ENCODE measurements around the gene PDZRN4.
"Not testable (repeated sequence)": the region's sequence is repeated elsewhere in the genome, so short reads cannot be mapped to it uniquely, and the experiment has no call there.

The PDZRN4 gene

DNA sequence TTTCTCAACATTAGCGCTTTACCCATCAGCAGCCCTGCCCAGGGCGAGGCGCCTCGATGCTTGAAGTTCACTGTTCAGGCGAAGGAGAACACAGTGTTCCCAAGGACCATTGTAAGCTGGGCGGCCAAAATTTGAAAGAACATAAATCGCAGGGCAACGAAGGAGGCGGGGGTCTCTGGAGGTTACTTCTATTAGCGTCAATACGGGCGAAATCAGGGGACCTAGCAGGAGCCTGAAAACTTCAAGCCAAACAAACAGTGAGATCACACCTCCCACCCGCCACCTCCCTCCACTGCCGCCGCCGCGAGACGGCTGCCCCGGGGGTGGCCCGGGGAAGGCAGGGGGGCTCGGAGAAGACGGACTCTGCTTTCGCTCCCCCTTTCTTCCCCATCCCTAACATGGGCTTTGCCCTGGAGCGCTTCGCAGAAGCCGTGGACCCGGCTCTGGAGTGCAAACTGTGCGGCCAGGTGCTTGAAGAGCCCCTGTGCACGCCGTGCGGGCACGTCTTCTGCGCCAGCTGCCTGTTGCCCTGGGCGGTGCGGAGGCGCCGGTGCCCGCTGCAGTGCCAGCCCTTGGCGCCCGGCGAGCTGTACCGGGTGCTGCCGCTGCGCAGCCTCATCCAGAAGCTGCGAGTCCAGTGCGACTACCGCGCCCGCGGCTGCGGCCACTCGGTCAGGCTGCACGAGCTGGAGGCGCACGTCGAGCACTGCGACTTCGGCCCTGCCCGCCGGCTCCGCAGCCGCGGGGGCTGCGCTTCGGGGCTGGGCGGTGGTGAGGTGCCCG, at the start of gene PDZRN4:
Gene PDZRN4 (plus strand): TSS at position 263 of the 783 bp plus-strand sequence.
- DNase-seq: no peak

DNA sequence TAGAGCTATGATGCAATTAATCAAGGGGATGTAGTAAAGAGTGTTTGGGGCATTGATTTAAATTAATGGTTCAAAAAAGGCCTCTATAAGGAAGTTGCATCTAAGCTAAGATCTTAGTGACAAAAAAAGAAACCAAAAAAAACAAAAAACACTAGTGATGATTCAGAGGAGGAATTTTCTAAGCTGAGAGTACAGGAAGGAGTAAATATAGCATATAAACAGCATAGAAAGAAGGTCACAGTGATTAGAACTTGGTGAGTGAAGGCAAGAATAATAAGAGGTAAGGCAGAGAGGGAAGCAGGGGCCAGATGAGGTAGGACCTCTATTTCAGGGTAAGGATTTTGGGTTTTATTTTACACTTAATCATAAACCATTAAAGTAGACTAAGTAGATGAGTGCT, 48.0 kb upstream of the PDZRN4 start:
- DNase-seq: no peak

DNA sequence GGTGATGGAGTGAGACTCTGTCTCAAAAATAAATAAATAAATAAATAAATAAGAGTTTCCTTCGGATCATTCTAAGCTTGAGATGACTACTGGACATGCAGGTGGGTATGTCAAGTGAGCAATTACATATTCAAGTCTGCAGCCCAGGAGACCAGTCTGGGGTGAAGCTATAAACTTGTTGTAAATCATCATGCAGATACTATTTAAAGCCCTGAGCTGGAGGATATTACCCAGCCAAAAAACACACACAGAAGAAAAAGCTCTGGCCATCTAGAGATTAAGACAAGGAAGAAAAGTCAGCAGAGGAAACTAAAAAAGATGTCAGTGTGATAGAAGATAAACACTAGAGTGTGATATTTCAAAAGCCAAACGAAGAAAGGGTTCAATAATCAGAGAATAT, 47.0 kb upstream of the PDZRN4 start:
- DNase-seq: no peak

DNA sequence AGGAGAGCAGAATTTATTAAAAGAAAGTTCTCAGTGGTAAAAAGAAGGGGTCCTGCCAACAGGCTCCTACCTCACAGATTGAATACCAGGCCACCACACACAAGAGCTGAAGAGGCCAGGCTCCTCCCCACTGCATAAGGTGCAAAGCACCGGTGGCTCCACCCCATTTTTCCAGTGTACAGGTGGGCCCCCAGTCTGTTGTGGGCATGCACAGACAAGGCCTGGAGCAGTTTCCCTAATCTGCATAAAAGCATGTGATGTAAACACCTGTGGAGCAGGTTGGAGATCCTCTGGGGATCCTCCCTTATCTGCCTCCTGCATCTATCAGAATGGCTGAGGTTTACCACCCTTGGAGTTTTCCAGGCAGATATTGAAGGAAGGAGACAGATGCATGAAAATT, 45.7 kb upstream of the PDZRN4 start:
- no peak for DNase-seq

DNA sequence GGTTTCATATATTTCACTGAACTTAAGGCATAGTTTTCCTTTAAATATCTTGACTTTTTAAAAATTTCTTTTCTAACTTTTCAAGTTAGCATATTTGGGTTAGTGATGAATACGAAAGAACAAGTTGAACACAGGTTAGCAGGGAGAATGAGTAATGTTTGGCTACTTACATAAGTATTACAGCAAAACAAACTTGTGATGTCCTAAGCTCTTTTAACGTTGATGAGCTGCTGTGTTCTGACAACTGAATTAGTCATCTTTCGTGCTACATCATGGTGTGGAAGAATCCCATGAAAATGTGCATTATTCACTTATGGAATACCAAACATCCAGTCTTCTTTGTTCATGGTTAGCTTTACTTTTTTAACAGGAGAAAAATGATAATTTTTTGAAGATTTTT, 36.3 kb upstream of the PDZRN4 start:
- DNase-seq: no peak

DNA sequence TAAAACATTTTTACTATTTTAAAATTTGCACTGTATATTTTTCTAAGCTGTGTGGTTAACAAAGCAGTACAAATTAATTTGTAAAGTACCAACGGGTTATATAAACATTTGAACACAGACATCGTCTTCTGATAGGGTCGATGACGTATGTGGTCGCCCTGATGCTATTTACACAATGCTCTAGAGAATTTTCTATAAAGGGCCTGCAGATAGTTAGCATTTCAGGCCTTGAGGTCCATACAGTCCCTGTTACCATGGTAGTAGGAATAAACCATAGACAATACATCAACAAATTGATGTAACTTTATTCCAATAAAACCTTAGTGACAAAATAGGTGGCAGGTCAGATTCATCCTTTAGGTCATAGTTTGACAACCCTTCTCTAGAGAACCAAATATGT, 25.7 kb upstream of the PDZRN4 start:
- DNase-seq: no peak

DNA sequence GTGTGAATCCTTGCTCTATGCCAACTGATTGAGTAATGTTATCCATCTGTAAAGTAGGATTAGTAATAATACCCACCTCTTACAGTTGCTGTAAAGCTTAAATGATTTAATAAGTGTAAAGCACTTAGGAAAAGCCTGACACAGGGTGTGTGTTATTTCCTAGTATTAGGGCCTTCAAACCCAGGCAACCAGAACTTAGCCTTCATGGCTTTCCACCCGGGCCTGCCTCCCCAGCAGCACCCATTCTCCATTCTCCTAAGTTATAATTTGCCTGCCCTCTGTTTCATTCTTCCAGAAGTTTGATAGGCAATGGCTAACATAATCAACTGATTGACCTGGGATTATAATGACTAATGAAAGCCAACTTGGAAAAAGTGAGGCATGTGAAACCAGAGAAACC, 20.4 kb upstream of the PDZRN4 start:
- no peak for DNase-seq

DNA sequence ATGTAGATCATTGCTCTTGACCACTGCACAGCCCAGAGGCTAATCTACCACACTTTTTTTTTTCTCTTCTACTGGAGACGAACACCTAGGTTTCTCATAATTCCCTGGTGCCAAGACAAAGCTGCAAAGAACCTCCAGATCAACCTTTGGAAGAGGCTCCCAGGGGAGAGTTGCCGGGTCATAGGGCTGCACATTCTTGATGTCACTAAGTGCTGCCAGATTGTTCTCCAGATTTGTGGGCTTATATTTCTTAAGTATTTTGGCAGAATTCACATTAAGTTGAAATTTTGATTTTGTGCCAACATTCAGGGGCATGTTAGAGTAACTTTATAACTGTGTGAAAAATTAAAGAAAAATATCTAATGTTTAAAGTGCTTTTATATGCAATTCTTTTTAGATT, 13.5 kb upstream of the PDZRN4 start:
- DNase-seq: no peak

DNA sequence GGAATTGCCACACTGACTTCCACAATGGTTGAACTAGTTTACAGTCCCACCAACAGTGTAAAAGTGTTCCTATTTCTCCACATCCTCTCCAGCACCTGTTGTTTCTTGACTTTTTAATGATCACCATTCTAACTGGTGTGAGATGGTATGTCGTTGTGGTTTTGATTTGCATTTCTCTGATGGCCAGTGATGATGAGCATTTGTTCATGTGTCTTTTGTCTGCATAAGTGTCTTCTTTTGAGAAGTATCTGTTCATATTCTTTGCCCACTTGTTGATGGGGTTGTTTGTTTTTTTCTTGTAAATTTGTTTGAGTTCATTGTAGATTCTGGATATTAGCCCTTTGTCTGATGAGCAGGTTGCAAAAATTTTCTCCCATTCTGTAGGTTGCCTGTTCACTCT, 8.6 kb upstream of the PDZRN4 start:
- DNase-seq: not testable (repeated sequence)

DNA sequence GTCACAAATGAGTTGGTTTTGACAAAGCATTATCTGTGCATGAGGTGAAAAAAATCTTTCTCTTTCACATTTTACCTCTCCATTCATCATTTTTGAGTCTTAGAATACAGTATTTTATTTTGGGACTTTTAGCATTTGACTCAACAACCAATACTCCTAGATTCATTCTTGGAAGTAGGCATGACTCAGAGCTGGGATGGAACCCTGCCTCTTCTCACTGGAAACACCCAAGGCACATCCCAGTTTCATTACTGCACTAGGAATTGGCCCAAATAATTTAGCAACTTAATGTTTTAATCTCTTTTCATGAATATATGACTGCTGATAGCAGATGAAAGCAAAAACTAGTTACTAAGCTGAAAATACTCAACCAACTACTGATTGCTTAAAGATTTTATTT, 3.3 kb upstream of the PDZRN4 start:
- DNase-seq: no peak

DNA sequence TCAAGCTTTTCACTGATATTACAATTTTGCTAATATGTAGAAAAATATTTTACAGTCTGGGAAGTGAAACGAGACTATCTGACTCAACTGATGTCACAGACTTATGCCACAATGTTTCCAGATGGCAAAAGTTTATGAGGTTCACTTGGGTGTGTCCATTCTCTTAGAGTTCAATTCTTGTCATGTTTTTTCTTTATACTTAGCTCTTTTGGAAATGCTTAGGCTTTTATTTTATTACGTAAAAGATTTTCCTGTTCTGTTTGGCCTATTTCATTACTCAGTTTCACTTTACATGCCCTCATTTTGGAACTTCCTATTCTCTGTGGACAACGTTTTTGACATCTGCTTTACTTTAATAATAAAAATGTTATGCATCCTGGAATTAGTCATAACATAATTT, 2.1 kb upstream of the PDZRN4 start:
- no peak for DNase-seq

DNA sequence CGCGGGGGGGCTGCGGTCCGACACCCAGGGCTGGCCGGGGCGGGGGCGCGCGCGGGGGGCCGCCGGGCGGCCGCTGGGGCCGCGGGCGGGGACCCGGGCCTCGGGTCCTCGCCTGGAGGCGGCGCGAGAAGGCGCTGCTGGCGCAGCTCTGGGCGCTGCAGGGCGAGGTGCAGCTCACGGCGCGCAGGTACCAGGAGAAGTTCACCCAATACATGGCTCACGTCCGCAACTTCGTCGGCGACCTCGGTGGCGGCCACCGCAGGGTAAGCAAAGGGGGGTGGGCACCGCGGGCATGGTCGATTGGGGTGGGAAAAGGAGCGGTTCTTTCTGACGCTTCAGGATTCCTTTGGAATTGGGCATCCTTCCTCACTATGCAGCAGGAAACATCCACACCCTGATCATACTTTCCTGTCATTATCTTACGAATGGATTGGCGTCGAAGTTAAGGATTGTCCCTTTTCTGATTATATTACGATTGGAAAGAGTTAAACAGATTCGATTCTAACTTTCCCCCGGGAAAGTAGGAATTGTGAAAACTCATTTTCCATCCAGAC, 798 bp downstream of the PDZRN4 start:
- DNase-seq: no peak

DNA sequence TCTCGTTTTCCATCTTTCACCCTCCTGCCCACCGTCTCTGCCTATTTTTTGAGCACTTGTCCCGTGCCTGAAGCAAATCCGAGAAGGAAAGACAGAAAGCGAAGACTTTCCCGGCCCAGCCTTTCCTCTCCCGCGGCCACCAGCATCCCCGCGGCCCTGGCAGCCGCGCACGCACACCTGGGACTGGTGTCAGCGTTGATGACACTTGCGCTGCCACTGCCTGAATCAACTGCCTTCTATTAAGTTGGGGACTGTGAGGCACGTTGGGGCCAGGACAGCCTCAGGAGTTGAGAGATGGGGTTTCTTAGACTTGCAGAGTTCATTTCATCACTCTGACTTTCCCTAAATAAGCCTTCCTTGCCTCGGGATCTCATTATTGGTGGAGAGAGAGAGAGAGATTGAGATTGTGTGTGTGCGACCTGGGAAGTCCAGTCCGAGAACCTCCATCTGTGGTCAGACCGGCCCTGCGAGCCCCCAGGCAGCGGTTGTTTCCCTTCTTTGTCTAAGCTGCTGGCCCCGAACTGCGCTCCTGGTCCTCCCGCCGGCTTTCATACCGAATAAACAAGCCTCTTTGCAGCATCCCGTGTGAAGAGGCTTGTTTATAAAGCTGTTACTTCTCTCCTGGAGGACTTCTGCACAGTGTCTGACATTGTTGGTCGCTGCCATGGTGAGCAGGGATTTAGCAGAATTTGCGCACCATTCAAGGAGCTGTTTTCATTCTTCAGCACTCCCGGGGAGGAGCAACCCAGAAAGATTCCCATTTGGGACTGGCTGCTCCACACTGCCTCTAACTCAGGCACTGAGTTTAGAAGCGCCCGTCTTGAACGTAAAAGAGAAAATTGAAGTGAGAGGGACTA, 1.5 kb downstream of the PDZRN4 start:
- DNase-seq: no peak

DNA sequence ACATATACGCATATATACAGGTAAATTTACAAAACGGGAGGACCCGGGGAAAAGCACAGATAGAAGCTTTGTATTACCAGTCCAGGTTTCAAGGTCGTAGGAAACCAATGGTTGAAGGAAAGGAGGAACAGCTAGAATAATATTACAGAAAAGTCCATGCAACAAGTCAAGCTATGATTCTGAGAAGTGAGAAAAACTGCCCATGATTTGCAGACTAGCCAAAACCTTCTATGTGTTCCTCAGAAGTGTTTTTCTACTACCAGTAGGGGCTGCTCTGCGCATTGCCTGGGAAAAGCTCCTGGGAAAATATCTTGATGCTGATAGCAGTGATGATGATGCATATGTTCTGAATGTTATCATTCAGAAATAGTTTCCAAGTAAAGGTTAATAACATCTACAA, 2.2 kb downstream of the PDZRN4 start:
- no peak for DNase-seq

DNA sequence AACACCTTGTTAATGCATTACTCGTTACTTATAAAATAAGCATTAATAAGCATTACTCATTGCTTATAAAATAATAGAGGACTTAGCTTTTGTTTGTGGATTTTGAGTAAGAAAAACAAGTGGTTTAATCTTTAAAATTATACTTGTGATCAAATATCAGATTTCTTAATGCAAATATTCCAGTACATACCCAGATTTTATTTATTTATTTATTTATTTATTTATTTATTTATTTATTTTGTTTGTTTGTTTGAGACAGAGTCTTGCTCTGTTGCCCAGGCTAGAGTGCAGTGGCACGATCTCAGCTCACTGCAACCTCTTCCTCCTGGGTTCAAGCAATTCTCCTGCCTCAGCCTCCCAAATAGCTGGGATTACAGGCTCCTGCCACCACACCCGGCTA, 3.4 kb downstream of the PDZRN4 start:
- DNase-seq: not testable (repeated sequence)

DNA sequence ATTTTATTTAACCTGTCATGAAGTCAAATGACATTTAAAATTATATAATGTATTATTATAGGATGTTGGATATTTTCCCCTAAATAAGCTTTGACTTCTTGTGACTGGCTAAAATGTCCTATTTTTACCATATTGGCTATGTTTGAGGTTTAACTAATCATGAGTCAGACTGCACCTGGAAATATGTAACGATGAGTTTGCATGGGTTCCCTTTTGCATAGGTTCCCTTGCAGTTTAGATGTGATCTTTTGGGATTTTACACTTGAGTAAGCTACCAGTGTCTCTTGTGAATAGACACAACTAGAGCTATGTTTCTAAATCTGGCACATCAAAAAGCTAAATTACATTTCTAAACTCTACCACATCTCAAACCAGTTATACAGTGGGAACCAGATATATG, 5.2 kb downstream of the PDZRN4 start:
- DNase-seq: no peak

DNA sequence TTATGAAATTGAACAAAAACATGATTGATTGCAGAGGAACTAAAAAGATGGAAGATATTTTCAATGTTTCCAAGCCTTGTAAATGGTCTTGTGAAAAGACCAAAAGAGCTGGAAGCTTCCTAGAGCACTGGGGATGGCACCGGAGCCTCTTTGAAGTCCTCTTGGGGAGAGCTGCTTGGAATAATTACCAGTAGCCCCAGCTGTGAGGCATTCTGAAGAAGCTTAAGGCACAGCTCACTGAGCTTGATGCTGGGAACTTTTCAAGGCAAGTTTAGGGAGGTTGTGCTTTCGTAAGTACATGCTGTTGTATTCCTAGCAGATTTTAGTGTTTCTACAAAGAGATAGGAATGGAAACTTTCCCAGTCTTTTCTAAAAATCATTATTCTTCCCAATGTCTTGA, 13.9 kb downstream of the PDZRN4 start:
- DNase-seq: no peak

DNA sequence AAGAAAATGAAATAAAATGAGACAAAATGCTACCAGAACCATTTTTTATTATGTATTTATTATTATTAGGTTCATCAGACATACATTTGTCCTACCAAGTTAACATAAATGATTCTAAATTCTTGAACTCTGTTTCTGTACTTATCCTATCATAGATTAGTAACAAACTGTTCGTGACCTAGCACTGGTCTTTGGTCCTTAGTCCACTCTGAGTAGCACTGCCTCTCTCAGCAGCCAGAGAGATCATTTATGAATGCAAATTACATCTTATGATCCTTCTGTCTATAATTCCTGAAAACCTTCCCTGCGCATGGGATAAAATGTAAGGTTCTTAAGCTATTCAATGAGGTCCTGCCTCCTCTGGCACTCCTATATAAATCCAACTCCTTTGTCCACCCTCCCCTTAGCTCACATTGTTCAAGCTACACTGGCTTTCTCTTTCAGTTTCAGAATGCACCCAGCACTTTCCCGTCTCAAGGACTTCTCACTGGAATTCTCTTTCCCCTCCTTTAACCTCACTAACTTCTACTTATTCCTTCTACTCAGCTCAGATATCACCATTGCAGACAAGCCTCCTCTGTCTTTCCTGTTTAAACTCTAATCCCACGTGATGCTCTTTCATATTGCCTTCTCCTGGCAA, 17.1 kb downstream of the PDZRN4 start:
- DNase-seq: no peak

DNA sequence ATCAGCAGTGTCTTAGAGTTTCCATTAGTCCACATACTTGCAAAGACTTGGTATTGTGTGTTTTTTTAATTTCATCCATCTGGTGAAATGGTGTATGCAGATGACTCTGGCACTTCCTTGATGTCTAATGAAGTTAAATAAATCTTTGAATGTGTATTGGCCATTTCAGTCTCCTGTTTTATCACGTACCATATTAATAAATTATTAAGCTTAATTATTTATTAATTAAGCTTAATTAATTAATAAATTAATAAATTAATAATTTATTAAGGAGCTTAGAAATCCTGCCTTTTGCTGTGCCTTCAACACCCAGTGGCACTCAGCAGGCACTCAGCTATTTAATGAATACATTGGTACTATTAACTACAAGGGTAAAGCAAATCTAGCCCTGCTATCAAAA, 18.2 kb downstream of the PDZRN4 start:
- no peak for DNase-seq

DNA sequence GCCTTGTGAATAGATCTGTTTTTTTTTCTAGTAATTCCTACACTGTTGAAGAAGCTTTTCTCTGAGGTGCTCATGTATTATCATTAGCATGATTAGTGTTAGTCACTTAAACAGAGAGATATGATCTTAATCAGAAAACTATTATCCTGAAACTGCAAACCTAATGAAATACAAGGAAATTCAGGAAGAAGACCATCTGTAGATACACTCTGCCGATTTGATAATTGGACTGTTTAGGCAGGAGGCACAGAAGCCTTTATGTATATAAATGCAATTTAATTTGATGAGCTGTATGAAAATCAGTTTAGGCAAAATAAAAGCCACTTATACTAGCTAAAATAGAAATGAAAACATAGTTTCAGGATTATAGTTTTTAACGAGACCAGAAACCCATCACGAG, 23.3 kb downstream of the PDZRN4 start:
- no peak for DNase-seq

DNA sequence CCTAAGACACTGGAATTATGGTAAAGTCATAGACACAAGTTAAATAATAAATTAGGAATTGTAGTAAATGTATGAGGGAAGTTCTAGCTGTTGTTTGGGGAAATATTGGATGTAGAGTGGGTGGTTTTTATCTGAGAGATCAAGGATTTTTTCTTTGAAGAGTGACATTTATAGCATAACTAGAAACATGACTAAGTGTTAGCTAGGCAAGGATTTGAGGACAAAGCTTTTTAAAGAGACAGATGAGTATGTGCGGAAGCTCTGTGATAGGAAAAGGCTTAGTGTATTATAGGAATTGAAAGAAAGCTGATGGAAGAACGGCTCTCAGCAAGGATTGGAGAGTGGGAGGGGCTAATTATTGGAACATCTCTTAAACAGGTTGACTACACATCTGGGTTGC, 24.5 kb downstream of the PDZRN4 start:
- DNase-seq: no peak

DNA sequence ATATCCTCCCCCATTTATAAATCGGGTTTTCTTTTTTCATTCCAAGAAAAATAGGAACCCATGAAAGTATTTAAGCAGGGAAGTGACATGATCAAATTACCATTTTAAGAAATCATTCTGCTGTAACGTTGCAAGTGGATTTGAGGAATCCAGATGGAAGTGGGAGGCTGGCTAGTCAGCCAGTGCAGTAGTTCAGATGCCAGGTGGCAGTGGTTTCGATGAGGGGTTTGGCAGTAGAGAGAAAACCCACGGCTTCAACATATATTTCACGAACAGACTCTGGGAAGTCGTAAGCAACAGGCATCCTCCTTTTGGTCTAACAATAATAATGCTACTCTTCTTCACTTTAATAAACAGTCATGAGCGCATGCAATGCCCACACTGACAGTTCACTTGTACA, 25.0 kb downstream of the PDZRN4 start:
- DNase-seq: no peak

DNA sequence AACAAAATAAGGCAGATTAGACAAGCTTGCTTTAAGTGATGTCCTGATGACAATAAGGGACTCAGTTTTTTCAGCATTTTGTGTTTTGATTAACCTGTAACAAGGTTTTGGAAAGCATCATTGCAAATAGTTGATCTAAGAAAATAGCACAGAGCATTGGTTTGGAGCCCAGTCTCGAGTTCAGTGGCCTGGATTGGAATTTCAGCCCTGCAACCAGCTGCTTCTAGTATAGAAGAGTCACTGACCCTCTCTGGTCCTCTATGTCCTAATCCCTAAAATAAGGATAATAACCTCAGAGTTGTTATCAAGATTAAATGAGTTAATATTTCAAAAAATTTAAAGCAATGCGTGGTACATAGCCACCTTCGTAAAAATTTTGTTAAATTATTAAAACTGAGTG, 25.5 kb downstream of the PDZRN4 start:
- no peak for DNase-seq

DNA sequence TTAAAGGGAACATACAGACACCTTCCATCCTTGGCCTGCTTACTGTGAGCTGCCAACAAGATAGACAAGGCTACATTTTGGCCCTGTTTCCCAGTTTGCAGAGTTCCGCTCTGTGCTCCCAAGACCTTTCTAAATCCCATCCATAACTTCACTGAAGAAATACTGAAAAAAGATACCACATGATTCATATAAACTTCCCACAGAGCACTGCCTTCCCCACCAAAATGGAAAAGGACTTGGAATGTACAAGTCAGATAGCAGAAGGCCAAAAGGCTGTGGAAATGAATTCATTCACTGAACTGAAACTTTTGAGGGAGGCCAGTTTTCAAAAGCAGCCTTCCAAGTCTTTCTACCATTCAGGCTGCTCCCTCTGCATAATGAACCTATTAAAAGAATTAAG, 29.6 kb downstream of the PDZRN4 start:
- no peak for DNase-seq
